HepG2 (cell line): Measurements from ENCODE around the gene RDH14. TPM values are rescaled to one million over a fixed set of nuclear protein-coding genes. Genes with fewer than 3 reads are reported as not detected.

ENCODE experiments used
- ARID3A ChIP-seq: IDR thresholded peaks from 2 replicates; pipeline ENCODE4 v1.6.1; 2012; ENCODE audit warnings: low read depth, low read length, improper control_type of control experiment
- CSRNP2 ChIP-seq: sonication (generic); formaldehyde crosslinking; conservative IDR thresholded peaks from 2 replicates; pipeline ENCODE4 v1.8.0; 2022; ENCODE audit warnings: low read depth, missing genetic modification reagents
- DR1 ChIP-seq: sonication (generic); formaldehyde crosslinking; IDR thresholded peaks from 2 replicates; pipeline ENCODE4 v1.8.0; 2021; ENCODE audit warnings: mild to moderate bottlenecking, missing genetic modification reagents, inconsistent platforms
- FOXA3 ChIP-seq: IDR thresholded peaks from 2 replicates; pipeline ENCODE4 v1.6.1; 2016; ENCODE audit warnings: missing genetic modification reagents, missing compliant biosample characterization
- HNRNPLL ChIP-seq: fragments of 200-400 bp; formaldehyde crosslinking; IDR thresholded peaks from 2 replicates; pipeline ENCODE4 v1.6.1; 2017; ENCODE audit warnings: mild to moderate bottlenecking, low read depth, low read length; ENCODE audit not compliant: poor library complexity, severe bottlenecking
- RCOR2 ChIP-seq: IDR thresholded peaks from 2 replicates; pipeline ENCODE4 v1.6.1; 2016; ENCODE audit warnings: missing biosample characterization, missing genetic modification reagents
- SIN3B ChIP-seq: fragments of 150-350 bp; IDR thresholded peaks from 2 replicates; pipeline ENCODE4 v1.6.1; 2014; ENCODE audit warnings: low read length
- STAG1 ChIP-seq: sonication (generic); formaldehyde crosslinking; IDR thresholded peaks from 2 replicates; pipeline ENCODE4 v1.4.0; 2020; ENCODE audit warnings: missing genetic modification reagents
- XRCC5 ChIP-seq: fragments of 200-400 bp; formaldehyde crosslinking; optimal IDR thresholded peaks from 2 replicates; pipeline ENCODE3; 2017; ENCODE audit warnings: mild to moderate bottlenecking, low read length
- ZBTB4 ChIP-seq: sonication (generic); formaldehyde crosslinking; IDR thresholded peaks from 2 replicates; pipeline ENCODE4 v1.4.0; 2020; ENCODE audit warnings: missing genetic modification reagents, mild to moderate bottlenecking, borderline replicate concordance
- ZNF251 ChIP-seq: sonication (generic); formaldehyde crosslinking; IDR thresholded peaks from 2 replicates; pipeline ENCODE4 v1.9.0; 2021; ENCODE audit warnings: mild to moderate bottlenecking, missing genetic modification reagents
- ZNF318 ChIP-seq: sonication (generic); formaldehyde crosslinking; IDR thresholded peaks from 2 replicates; pipeline ENCODE4 v1.4.0; 2020; ENCODE audit warnings: mild to moderate bottlenecking, missing genetic modification reagents
- ZNF891 ChIP-seq: sonication (generic); formaldehyde crosslinking; IDR thresholded peaks from 2 replicates; pipeline ENCODE4 v1.5.0; 2020; ENCODE audit warnings: mild to moderate bottlenecking, missing genetic modification reagents
- polyA plus RNA-seq, 8 experiments: library from polyadenylated mRNA; depleted of rRNA in 3 of 8; stranded (reverse) in 7 of 8; unstranded in 1 of 8; fragments of >200 nt; fragmentation: Illumina TruSeq in 4 of 8; extraction: Trizol in 4 of 8; gene quantifications; 2 replicates each; pipeline versions ENCODE4 v1.2.1 to v1.2.3, GENCODE V29; 2011 to 2016; ENCODE audit warnings: low read depth in 4 of 8, missing spikeins in 1 of 8, mixed read lengths in 1 of 8; ENCODE audit not compliant: insufficient read depth in 1 of 8
- total RNA-seq, 5 experiments: library from RNA; depleted of rRNA; stranded (reverse); fragments of >200 nt; fragmentation: Illumina TruSeq; extraction: Trizol; gene quantifications; 2 replicates each; pipeline ENCODE4 v1.2.3, GENCODE V29; 2016; ENCODE audit warnings: low read depth in 1 of 5

Gene RDH14
- total and polyA plus RNA-seq, 2 of the 13 experiments (the other 11 are each of a cell fraction or from before 2014, with no cell fraction given): 27.4 to 39.9 TPM

- TF ChIP-seq ZNF318 (CRISPR knock-in tag): no peak
- no peak for TF ChIP-seq ZNF251
- TF ChIP-seq ARID3A: 0 out of 2 replicates have a peak, but pooled peaks have one; percentile 14
- no peak for TF ChIP-seq HNRNPLL
- no peak for TF ChIP-seq ZBTB4
- peak; percentile 43 for TF ChIP-seq XRCC5
- TF ChIP-seq STAG1 (CRISPR knock-in tag): peak; percentile 97
- no peak for TF ChIP-seq DR1 (CRISPR knock-in tag)
- no peak for TF ChIP-seq RCOR2 (CRISPR knock-in tag)
- no peak for TF ChIP-seq CSRNP2 (CRISPR knock-in tag)
- TF ChIP-seq FOXA3 (CRISPR knock-in tag): peak; percentile 24; the same call in 1 of the 2 replicates
- TF ChIP-seq SIN3B: 0 out of 2 replicates have a peak, but pooled peaks have one; percentile 27
- TF ChIP-seq ZNF891 (CRISPR knock-in tag): no peak
Observed at GRCh38 chr2:18520451-18521425, 39.7 kb downstream of the RDH14 start (continued).
